Measurements from ENCODE around the gene HSP90AA1.

GRCh38 chr14:102111101-102111500 lies 24.3 kb upstream of the HSP90AA1 start:
- TF ChIP-seq ATF1 (CRISPR knock-in tag; IDR thresholded peaks at IDR 0.05) (no peak), TEAD1 (CRISPR knock-in tag; IDR thresholded peaks at IDR 0.05) (no peak)
